G401.6 (cell line): Measurements from ENCODE around the gene DUOXA1.

Experiments used
- FAIRE-seq: peaks from 2 replicates; lab custom pipeline; 2012; peaks lifted over from hg19 to GRCh38; lab: Jason Lieb, UNC

The DUOXA1 gene, protein sequence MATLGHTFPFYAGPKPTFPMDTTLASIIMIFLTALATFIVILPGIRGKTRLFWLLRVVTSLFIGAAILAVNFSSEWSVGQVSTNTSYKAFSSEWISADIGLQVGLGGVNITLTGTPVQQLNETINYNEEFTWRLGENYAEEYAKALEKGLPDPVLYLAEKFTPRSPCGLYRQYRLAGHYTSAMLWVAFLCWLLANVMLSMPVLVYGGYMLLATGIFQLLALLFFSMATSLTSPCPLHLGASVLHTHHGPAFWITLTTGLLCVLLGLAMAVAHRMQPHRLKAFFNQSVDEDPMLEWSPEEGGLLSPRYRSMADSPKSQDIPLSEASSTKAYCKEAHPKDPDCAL

DNA sequence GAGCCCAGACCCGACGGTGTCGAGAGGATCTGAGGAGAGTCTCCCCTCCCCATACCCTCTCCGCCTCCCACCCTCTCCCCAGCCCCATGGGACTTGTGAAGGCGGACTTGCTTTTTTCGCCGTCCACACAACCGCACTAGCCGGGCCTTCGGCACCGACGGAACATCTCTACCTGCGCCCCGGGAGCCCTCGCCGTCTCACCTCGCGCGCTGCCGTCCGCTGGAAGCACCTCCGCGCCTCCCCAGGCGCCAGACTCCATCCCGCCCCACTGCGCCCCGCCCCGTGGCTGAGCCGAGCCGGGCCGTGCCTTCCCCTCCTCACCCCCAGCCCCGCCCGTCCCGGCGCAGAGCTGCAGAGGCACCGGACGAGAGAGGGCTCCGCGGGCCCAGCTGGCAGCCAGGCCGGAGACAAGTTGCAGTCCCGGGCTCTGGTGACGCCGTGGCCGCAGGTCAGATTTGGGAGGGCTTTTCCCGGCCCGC lies at the start of gene DUOXA1, which contains the start of gene DUOX1:
Gene DUOXA1 (minus strand): TSS at position 229 of the 479 bp plus-strand sequence. CDS start 6,865 bp downstream, outside the sequence.
Gene DUOX1 (plus strand): TSS at position 344 of the 479 bp plus-strand sequence. CDS start 1,973 bp downstream, outside the sequence.
- FAIRE-seq: no peak

DNA sequence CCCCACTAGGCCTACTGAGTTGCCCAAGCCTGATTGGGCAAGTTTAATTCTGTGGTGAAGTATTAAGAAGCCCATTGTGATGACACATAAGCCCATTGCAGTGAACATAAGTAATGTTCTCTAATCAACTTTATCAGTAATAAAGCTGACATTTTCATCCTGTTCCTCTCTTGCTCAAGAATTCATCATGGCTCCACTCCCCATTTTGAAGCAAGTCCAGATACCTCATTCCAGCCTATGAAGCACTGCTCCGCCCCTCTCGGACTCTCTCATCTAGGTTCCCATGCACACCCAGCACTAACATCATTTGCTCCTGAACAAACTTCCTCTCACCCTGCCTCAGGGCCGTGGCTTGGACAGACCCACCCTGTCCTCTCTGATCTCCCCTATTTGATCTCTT lies 47.6 kb upstream of the DUOXA1 start:
- no peak for FAIRE-seq

DNA sequence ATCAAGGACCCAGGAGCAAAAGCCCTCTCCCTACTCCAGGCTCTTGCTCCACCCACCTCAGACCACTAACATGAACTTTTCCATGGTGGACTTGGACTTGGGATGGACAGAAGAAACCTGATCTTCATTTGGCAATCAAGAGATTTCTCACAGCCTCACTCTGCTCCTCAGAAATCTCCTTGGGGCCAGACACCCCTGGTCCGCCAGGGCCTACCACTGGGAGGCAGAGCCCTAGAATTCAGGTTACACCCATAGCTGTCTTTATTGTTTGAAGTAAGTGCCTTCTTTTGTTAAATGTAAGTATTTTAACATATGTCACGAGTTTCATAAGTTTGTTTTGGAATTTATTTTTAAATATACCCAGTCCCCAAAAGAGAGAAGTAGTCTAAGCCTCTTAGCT lies 44.9 kb upstream of the DUOXA1 start:
- FAIRE-seq: no peak

DNA sequence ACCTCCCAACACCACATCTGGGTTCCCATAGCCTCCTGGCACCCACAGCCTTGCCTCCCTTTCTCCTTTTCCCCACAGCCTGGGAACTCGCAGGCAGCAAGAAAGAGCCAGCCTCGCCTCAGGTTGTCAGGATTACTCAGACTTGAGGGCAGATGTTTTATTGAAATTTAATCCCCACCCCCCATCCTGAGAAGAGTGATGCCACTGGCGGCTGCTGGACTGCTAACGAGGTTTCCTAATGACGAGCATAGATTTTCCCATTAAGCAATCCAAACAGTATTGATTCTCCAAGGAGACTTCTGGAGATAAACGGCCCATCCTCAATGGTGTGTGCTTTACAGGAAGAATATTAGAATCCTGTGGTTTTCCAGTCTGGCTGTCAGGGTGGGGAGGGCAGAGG lies 44.4 kb upstream of the DUOXA1 start:
- no peak for FAIRE-seq

DNA sequence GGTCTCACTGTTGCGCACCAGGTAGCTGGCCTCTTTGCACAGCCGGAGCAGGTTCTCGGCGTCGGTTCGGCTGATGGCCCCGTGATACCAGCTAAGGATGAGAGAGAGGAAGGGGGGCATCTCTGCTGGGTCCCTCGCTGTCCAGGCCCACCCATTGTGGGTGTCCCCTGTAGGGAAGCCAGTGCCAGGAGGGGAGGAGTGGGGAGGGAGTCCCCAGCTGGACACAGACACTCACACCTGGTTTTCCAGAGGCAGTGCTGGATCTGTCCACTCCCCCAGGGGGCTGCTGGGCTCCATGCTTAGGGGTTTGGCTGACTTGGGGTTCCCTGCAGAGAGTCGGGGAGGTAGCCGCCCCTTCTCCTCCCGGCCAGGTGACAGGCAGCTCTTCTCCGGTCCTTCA lies 42.2 kb upstream of the DUOXA1 start:
- FAIRE-seq: no peak

DNA sequence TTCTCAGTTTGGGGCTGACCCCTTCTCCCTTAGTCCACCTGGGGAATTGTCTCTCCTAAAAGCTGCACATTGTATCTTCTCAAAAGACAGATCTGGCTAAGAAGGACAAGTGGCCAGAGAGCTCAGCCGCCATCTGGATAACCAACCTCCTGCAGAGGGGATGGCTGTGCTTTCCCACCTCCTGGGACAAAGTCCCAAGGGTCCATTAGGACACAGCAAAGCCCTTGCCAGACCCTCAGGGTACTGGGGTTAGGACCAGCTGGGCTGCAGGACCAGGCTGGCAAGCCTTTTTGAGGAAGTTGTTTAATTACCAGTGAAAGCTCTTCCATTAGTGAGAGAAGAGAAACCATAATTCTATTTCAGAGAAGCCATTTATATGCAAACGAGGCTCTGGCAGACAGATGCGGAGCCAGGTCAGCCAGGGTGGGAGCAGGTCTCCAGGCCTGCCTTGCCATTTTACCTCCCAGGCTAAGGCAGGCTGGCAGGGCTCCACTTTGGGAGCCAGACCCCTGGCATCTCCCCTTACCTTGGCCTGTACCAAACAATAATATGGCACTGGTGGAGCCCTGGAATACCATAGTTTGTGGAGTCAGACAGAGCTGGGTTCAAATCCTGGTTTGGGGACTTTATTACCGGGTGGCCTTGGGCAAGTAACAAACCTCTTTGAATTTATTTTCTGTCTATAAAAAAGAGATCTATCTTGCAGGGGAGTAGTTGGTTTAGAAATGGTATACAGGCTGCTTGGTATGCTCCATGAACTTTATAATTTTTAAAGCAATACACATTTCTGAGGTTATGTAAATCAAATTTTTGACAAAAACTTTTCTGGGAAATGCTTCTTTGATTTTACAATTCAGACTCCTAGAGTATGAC lies 40.2 kb upstream of the DUOXA1 start:
- FAIRE-seq: no peak

DNA sequence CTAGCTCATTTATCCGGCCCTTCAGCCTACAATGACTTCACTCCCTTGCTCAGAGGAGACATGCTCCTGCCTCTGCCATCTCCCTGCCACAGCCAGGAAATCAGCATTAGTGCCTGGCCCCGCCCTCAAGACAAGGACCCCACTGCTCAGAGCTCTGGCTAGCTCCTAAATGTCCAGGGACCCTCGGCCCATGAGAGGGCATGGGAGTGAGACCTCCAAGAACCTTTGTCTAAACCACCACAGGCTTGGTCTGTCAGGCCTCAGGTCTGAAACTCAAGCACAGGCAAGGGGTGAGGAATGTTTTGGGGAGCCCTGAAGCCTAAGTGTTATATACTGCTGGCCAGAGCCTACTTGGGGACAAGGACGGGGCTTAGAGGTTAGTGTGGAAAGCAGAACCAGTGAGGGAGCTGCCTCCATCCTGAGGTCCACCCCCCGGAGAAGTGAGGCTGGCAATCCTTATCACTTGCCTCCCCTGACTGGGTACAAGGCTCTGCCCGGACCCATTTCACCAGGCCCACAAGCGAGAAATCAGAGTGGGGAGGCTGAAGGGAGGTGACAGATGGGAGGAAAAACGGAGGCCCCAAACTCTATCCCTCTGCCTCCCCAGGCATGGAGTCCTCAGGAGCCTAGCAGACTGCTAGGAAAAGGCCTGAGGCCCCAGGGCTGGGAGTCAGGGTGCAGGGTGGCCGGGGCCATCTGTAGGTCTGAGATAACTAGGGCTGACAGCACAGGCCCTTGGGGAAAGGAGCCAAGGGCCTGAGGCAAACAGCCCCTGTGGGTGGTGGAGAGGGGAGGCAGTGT lies 39.3 kb upstream of the DUOXA1 start:
- FAIRE-seq: no peak

DNA sequence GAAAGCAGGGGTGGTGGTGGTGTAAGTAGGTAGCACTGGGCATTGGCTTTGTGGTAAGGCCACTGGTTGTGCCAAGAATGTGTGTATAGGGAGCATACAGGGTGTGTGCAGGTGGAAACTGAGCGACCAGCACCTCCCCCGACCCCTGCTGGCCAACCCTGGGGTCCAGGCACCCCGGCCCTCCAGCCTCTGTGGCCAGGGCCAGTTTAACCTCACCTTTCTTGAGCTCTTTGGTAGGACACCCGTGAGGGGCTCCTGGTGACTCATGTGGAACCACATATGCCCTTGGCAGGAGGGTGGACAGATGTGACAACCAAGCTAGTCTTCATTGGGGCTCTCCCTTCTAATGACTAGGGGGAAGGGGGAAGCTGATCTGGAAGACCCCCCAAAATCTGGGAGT lies 38.6 kb upstream of the DUOXA1 start:
- no peak for FAIRE-seq

DNA sequence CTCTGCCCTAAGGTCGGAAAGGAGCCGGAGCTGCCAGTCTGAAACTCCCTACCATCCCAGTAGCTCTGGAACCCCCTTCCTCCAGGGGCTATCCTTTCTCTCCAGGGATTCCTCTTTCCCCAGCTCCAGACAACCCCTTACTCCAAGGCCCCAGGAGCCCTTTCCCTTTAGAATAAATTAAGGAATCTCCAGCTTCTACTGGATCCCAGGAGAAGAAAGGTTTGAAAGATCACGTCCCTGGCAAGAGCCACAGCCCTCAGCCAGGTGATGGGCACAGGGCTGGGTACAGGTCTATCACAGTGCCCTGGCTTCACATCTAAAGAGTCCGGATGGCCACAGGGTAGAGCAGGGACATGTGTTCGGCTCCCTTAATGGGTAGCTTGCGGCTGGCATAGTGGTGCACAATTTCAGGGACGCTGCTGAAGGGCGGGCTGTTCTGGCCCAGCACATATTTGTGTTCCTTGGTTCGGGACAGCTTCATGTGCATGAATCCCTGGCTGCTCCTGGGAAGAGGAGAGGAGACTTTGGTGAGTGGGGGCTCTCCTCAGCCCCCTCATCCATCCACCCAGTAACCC lies 38.0 kb upstream of the DUOXA1 start:
- FAIRE-seq: no peak

DNA sequence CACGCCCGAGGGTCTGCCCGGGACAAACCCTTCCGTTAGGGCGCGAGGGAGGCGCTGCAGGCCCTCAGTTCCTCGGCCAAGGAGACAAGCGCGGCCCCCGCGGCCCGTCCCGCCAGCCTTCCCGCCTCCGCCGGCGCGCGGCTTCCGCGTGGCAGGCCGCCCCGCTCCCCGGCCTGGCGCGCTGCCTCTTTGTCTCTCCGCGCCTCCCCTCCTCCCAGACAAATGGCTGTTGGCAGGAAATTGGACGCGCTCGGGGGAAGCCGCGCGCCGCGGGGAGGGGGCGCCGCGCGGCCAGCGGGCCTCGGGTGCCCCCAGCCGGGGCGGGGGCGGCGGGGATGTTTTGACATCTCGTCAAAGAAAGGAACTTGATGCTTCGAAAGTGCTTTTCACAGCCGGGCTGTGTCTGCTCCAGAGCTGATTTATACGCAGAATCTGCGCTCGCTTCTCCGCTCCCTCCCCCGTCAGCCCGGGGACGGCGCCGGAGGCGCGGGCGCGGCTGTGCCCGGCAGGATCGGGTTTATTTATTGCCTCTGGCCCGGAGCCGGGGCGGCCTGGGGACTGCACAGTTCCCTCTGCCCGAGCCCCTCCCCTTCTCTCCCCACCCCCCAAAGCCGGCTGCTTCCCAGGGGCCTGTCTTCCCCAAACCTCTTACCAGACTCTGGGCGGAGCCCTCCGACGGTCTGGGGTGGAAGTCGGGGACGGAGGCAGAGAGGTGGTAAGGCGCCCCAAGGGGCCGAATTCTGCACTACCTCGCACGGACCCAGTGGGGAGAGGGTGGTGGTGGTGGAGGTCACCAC lies 37.4 kb upstream of the DUOXA1 start:
- FAIRE-seq: peak; percentile 75

DNA sequence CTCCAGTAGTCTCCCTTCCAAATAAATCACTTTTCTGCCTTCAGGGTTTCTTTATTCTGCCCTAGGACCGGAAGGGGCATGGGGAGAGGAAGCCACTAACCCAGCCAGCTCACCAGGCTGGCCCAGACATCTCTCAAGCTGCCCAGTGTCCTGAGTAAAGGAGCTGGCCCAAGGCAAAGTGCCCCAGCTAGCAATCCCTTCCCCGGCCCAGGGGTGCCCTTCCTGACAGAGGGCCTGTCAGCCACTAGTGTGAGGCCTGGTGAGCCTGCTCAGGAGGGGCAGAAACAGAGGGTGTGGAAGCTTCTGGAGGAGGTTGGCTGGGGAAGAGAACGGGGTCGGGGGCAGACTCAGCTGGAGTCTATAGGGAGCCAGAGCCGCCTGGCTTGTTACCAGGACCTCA lies 35.9 kb upstream of the DUOXA1 start:
- no peak for FAIRE-seq

DNA sequence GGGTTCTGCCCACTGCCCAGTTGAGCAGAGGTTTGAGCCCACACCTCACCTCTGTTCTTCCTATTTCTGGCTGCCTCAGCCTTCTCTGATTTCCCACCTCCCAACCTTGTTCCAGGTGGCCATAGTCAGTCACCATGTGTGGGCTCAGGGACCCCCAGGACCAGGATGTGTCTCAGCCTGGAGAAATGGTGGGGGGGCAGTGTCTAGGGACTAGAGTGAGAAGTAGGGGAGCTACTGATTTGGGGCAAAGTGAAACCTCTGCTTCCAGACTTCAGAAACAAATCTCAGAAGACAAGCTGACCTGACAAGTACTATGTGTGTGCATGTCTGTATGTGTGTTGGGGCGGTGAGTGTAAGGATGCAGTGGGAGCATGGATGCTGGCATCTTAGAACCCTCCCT lies 35.2 kb upstream of the DUOXA1 start:
- no peak for FAIRE-seq

DNA sequence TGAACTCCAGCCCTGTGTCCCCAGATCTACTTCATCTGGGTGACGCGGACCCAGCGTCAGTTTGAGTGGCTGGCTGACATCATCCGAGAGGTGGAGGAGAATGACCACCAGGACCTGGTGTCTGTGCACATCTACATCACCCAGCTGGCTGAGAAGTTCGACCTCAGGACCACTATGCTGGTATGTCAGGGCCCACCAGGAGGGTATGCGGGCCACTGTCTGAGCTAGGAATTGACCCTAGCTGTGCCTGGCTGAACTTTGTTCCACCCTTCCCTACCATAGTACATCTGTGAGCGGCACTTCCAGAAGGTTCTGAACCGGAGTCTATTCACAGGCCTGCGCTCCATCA lies 33.8 kb upstream of the DUOXA1 start:
- FAIRE-seq: no peak

DNA sequence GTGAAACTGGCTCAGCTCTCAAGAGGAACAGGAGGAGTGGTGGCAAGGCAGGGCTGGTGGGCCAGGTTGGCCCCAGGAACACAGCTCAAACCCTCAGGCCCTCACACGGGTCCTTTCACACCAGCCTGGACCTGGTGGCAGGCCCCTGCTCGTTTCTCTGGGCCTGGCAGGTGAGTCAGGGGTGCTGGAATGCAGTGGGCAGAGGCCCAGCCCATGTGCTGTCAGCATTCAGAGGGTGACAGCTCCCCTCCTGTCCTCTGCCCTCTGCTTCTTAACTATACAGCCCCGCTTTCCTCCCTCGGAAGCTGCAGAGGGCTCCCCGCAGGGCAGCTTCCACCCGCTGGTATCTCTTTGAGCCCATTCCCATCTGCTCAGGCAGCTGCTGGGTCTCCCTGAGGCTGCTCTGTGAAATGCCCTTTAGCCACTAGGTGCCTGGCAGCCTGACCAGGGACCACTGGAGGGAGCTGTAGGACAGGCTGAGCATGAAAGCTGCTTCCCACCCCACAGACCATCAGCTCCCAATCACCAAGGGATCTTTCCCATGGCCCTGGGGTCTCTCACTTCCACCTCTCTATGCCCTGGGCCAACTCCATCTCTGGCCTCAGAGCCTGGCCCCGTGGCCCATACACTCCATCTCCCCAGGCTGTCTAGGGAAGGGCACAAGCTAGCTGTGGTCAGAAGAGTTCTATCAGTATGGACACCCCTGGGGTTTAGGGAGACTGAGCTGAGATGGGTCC lies 33.3 kb upstream of the DUOXA1 start:
- peak; percentile 33 for FAIRE-seq

DNA sequence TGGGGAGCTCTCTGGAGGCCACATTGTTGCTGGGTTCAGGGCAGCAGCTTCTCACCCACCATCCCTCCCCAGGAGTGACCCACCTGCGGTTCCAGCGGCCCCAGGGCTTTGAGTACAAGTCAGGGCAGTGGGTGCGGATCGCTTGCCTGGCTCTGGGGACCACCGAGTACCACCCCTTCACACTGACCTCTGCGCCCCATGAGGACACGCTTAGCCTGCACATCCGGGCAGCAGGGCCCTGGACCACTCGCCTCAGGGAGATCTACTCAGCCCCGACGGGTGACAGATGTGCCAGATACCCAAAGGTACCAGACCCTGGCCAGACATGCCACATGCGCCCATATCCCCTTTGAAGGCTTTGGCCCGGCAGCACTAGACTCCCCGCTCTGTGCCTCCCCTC lies 32.0 kb upstream of the DUOXA1 start:
- no peak for FAIRE-seq

DNA sequence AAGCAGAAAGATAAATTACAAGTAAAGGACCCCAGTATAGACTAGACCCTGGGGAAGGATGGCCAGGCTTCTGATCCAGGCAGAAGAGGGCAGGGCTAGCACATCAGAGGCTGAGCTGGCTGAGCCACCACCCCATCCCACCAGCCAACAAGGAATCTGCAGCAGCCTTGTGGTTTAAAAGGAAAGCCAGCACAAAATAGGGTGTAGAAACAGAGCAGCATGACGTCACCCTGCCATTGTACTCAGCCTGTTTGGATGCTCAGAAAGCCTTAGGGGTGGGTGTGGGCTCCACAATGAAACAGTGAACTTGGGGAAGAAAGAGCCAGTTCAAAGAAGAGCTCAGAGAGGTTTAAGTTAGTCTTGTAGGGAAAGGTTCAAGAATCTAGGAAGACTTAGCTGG lies 28.3 kb upstream of the DUOXA1 start:
- FAIRE-seq: no peak

DNA sequence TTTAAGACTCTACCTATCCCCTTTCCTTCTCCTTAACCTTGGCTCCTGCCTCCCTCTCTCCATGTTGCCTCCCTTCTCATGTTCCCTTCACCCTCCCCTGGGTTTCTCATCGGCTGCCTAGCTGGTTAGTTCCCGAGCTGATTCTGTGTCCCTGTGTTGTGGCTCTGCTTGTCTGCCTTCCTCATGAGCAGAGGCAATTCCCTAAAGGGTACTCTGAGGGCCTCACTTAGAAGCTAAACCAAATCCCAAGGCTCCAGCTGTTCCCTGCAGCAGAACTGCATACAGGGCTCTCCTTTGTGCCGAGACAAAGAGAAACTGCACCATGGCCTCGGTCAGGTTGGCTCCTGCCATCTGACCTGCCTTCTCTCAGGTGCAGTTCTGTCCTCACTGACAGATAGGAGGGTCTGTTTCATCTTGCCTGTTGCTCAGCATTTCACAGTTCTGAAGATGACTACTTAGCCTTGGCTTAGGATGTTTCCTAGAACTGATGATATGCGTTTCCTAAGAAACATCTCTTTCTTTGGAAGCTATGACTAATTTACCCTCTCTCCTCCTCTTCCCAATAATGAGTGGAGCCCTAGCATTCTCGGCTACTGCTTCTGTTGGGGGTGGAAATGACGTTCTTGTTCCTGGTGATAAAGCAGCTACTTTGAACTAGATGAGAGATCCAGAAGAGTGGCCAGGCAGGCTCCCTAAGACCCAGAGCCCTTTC lies 27.2 kb upstream of the DUOXA1 start:
- FAIRE-seq: no peak

DNA sequence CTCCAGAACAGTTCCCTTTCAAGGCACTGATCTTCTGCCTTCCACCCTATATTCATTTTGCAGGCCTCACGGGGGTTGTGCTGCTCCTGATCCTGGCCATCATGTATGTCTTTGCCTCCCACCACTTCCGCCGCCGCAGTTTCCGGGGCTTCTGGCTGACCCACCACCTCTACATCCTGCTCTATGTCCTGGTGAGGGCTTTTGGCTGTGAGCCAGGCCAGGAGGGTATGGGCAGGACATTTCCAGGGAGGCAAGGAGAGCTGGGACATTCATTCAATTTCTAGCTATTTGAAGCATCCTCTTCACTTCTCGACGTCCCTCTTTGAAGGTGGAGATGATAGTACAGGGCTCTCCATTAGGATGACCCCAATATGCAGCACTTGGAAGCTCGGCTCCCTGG lies 26.1 kb upstream of the DUOXA1 start:
- no peak for FAIRE-seq

DNA sequence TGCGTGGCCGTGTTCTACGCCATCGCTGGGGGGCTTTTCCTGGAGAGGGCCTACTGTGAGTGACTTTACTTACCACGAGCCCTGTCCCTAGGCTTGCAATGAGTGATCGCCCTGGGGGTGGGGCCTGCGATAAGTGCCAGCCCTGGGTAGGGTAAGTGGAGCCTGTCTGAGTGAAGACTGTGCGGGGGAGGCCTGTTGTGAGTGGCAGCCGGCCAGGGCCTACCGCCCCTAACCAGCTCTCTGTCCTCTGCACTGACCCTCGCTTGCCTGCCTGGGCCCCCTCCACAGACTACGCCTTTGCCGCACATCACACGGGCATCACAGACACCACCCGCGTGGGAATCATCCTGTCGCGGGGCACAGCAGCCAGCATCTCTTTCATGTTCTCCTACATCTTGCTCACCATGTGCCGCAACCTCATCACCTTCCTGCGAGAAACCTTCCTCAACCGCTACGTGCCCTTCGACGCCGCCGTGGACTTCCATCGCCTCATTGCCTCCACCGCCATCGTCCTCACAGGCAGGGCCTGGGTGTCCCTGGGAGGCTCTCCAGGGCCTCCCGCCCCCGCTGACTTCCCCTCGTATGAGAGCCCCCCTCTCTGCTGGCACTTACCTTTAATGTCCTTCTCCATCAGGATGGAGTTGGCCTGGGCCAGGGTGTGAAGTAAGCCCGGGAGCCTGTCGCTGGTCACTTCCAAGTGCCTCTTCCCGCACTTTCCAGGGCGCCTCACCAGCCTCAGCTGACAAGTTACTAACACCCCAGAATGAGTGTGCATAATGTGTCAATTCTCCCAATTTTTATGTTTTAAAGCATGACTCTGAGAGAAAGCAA lies 22.5 kb upstream of the DUOXA1 start:
- FAIRE-seq: no peak
